Measurements from ENCODE around the gene ALDH1L1.

ALDH1L1 gene

GRCh38 chr3:126154391-126155279 lies 25.8 kb downstream of the ALDH1L1 start:
- no peak for DNase-seq (ENCODE audit: low spot score)

- DNase-seq (ENCODE audit: low spot score): no peak
Observed at GRCh38 chr3:126153695-126154360, 26.6 kb downstream of the ALDH1L1 start.

- DNase-seq (ENCODE audit: low spot score): no peak
Observed at GRCh38 chr3:126152901-126153694, 27.3 kb downstream of the ALDH1L1 start.

- no peak for DNase-seq (ENCODE audit: low spot score)
Observed at GRCh38 chr3:126152458-126152857, 27.9 kb downstream of the ALDH1L1 start.

- no peak for DNase-seq (ENCODE audit: low spot score)
Observed at GRCh38 chr3:126151562-126152302, 28.7 kb downstream of the ALDH1L1 start.

GRCh38 chr3:126149960-126150515 lies 30.3 kb downstream of the ALDH1L1 start:
- DNase-seq (ENCODE audit: low spot score): no peak

- no peak for DNase-seq (ENCODE audit: low spot score)
Observed at GRCh38 chr3:126149256-126149902, 31.0 kb downstream of the ALDH1L1 start.

- DNase-seq (ENCODE audit: low spot score): no peak
Observed at GRCh38 chr3:126147932-126148683, 32.3 kb downstream of the ALDH1L1 start.

GRCh38 chr3:126147147-126147931 lies 33.0 kb downstream of the ALDH1L1 start:
- DNase-seq (ENCODE audit: low spot score): no peak

- no peak for DNase-seq (ENCODE audit: low spot score)
Observed at GRCh38 chr3:126146525-126147146, 33.8 kb downstream of the ALDH1L1 start.

GRCh38 chr3:126146034-126146433 lies 34.4 kb downstream of the ALDH1L1 start:
- no peak for DNase-seq (ENCODE audit: low spot score)

GRCh38 chr3:126142652-126143051 lies 37.7 kb downstream of the ALDH1L1 start:
- DNase-seq (ENCODE audit: low spot score): no peak

- no peak for DNase-seq (ENCODE audit: low spot score)
Observed at GRCh38 chr3:126137490-126138130, 42.8 kb downstream of the ALDH1L1 start.

GRCh38 chr3:126136428-126137220 lies 43.8 kb downstream of the ALDH1L1 start:
- DNase-seq (ENCODE audit: low spot score): no peak

- no peak for DNase-seq (ENCODE audit: low spot score)
Observed at GRCh38 chr3:126135406-126136076, 44.8 kb downstream of the ALDH1L1 start.

- no peak for DNase-seq (ENCODE audit: low spot score)
Observed at GRCh38 chr3:126135071-126135405, 45.3 kb downstream of the ALDH1L1 start.

All from cerebellar cortex (tissue), 1 donor.